ENCODE measurements around the gene SH2D3A.
"Not testable (repeated sequence)": the region's sequence is repeated elsewhere in the genome, so short reads cannot be mapped to it uniquely, and the experiment has no call there.

SH2D3A gene

DNA sequence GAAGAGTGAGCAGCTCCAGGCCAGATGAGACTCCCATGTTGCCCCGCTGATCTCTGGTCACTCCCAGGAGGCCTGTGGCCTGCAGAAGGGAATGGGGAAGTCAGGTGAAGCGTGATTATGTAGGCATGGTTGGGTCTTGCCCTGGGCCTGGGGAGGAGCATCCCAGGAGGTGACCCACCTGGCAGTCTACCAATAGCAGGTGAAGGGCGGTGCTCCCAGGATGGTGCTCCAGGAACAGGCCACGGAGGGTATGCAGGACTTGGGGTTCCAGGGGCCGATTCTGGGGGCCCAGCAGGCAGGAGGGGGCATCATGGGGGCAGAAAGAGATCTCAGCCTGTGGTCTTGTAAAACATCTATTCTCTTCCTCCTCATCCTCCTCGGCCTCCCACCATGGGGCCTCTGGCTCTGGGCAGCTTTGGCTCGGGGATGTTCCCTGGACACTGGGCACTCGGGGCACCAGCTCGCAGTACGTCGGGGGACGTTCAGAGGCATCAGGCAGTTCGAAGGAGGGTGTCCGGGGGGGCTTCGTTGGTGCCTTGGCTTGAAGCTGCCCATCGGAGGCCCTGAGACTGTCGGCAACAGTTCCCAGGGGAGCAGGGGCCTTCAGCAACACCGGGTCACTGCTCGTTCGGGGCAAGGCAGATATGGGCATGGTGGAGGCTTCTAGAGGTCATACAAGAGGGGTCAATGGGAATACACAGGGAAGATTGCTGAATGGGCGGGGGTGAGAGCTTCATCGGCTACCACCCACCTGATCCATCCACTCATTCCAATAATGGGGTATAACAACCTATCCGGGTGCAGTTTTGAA lies 12.4 kb downstream of the SH2D3A start:
- no peak for DNase-seq

DNA sequence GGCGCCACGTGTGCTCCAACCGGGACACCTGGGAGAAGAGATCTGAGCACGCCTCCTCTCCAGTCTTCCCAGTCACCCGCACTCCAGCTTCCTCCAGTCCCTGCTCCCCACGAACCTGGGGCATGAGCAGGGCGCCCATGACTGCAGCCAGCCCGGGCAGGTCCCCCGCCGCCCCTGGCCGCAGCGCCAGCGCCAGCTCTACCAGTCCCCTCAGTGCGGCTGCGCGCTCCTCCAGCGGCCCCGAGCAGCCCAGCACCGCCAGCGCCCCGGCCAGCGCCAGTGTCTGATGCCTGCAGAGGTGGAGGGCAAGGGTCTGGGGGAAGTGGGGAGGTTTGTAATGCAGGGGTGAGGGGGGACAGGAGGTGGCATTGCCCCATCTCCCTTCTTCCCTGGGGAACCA lies 13.1 kb downstream of the SH2D3A start:
- no peak for DNase-seq

DNA sequence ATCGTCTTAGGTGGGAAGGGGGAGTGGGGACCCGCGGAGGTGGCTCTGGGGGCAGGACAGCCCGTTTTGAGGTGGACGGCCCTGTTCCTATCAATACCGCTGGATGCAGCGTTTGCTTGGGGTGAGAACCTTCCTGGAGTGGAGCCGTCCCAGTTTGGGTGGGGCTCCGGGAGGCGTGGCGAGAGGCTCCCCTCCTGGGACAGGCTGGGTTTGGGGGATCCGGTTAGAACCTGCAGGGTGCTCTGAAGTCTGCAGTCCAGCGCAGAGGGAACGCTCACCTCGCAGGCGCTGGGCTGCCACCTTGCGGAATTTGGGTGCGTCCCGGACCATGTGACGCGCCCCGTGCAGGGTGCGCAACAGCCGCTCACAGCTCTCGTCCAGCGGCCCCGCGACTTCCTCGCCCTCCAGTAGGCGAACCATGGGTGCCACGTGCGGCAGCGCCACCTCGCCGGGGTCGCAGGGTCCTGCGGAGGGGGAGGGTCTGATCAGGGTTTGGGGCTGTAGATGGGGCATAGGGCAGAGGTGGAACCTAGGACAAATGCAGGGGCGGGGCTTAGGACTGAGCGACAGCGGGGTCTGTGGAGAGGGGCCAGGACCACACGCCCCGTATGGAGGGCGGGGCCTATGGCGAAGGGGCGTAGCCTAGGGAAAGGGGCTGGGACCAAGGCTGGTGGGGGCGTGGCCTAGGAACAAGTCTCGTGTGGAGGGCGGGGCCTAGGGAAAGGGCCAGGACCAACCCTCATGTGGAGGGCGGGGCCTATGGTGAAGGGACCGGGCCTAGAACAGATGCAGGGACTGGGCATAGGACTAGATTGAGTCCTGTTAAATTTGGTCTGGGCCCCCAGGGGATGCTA lies 13.8 kb downstream of the SH2D3A start:
- no peak for DNase-seq

DNA sequence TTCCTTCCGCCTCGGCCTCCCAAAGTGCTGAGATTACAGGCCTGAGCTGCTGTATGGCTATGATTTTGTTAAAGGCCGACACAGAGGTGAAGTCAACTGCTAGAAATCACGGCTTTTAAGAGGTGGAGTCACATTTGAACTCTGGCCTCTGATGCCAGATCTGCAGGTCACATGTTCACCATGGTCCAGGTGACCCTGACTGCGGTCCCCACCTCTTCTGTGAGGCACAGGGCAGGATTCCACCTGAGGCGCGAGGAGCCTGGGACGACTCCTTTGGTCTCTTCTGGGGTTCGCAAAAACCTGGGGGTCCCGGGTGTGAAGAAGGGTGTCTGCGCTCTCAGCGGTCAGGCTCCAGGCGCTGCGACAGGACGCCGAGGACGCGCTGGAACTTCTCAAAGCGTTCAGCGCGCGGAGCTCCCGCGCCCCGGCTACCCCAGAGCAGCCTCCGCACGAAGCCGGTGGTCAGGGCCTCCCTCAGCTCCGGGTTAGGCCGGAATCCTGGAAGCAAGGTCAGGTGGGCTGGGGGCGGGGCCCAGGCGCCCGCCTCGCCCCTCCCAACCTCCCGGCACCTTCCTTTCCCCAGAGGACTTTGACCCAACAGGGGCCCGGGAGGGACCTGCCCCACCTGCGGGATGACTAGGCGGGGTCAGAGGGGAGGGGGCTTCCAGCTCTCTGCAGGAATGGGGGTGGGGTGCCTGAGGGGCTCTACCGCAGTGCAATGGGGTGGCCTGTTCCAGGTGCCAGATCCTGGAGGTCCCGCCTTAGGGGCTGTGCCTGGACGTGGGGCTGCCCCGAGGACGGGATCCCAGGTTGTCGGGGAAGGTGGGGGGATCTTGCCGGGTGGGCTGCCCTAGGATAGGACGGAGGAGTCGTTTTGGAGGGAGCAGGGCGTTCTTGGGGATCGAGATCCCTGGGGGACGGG lies 14.7 kb downstream of the SH2D3A start:
- no peak for DNase-seq

DNA sequence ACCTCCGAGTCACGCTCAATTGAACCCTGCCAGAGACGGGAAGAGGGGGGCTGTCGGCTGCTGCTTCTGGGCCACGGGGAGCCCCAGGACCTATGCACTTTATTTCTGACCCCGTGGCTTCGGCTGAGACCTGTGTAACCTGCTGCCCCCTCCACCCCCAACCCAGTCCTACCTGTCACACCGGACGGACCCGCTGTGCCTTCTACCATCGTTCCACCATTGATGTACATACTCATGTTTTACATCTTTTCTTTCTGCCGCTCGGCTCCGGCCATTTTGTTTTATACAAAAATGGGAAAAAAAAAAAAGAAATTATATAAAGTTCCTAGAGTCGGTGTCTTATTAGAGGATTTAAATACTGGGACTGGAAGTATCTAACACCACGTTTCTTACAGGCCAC lies 16.0 kb downstream of the SH2D3A start:
- DNase-seq: no peak

DNA sequence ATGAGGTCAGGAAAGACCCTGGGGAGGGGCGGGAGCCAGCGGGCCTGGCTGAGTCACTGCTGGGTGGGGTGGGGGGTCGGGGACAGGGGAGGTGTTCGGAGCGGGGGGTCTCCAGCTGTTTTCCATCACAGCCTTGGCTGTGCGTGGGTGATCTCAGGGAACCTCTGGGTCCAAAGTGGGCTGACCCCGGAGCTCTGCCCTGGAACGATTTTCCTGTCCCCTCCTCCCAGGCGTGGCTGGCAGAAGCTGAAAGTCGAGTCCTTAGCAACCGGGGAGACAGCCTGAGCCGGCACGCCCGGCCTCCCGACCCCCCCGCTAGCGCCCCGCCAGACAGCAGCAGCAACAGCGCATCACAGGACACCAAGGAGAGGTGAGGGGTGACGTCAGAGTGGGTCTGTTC lies 17.2 kb downstream of the SH2D3A start:
- DNase-seq: no peak

DNA sequence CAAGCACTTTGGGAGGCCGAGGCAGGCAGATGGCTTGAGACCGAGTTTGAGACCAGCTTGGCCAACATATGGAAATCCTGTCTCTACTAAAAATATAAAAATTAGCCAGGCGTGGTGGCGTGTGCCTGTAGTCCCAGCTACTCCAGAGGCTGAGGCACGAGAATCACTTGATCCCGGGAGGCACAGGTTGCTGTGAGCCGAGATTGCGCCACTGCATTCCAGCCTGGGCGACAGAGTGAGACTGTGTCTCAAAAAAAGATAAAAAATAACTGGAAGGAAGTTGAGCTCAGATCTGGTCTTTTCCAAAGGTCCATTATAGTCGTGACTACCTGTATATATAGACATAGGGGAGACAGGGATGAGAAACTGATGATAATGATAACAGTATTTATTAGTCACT lies 18.7 kb downstream of the SH2D3A start:
- DNase-seq: not testable (repeated sequence)

DNA sequence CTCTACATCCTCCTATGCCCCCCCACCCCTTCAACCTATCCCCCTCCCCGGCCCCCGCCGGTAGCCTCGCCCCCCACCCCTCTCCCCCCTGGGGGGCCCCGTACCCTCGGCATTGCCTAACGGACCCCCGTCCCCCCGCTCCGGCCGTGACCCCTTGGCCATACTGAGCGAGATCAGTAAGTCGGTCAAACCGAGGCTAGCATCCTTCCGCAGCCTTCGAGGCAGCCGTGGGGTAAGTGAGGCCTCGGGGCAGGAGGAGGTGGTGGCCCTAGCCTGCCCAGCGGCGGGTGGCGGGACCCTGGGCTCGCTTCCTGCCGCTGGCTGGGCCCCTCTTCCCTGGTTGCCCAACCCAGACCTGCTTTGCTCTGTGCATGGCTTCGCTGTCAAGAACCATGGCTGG lies 21.3 kb downstream of the SH2D3A start:
- DNase-seq: no peak

DNA sequence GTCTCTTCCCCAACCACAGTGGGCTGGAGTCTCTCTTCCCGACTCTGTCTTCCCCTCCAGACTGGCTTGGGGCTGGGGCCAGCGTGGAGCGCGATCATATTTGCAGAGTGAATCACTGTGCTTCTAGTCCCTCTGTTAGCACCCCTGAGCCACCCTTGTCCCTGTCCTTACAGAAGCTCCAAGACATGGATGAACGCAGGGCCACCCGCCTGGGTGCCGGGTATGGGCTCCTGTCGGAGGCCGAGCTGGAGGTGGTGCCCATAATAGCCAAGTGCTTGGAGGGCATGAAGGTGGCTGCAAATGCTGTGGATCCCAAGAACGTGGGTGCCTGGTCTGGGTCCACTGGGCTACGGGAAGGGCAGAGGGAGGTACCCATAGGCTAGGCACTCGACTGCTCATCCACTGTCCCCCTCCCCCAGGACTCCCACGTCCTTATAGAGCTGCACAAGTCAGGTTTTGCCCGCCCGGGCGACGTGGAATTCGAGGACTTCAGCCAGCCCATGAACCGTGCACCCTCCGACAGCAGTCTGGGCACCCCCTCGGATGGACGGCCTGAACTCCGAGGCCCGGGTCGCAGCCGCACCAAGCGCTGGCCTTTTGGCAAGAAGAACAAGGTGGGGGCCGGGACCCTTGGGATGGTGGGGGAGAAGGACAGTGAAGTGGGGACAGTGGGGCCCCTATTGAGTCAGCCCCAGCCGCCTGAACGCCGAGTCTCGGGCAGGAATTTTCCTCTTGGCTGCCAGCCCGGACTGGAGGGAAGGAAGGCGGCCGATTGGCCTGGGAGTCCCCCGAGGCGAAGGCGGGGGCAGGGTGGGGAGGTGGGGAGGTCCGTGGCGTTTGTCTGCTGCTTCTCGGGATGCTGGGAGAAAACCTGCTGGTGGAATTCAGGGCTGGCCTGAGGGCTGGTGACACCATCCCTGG lies 22.6 kb downstream of the SH2D3A start:
- no peak for DNase-seq

DNA sequence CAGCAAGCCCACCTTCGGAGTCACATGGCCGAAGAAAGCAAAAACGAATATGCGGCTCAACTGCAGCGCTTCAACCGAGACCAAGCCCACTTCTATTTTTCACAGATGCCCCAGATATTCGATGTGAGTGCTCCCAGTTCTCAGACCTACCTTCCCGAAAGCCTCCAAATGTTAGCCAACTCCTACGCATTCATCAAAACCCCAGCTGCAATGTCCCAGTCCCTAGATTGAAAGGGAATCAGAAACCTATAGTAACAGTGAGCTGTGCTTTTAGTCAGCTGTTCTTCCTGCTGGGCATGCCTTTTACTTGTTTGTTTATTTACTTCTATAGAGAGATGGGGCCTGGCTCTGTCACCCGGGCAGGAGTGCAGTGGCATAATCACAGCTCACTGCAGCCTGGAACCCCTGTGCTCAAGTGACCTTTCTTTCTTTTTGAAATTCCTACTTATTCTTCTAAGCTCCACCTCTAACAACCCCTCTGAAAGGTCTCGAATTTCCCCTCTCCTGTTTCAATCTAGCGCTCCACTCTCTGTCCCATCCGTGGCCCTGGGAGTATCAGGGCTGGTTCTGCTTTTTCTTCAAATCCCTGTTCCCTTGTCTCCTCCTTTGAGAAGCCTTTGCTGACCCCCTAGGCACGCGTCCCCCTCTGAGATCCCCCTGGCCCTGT lies 23.4 kb downstream of the SH2D3A start:
- no peak for DNase-seq

DNA sequence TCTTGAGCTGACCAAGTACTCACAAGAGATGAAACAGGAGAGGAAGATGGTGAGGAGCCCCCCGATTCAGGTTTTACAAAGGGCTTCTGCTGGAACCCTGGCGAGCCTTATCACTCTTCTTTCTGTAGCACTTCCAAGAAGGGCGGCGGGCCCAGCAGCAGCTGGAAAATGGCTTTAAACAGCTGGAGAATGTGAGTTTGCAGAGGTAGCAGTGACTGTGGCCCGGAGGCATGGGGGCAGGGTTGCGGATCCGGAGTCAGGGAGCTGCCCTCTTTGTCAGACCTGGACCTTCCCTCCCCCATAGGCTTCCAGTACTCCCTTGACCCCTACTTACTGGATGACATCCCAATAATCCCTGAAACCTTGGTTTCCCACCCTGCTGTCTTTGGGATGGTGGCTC lies 24.2 kb downstream of the SH2D3A start:
- DNase-seq: no peak

DNA sequence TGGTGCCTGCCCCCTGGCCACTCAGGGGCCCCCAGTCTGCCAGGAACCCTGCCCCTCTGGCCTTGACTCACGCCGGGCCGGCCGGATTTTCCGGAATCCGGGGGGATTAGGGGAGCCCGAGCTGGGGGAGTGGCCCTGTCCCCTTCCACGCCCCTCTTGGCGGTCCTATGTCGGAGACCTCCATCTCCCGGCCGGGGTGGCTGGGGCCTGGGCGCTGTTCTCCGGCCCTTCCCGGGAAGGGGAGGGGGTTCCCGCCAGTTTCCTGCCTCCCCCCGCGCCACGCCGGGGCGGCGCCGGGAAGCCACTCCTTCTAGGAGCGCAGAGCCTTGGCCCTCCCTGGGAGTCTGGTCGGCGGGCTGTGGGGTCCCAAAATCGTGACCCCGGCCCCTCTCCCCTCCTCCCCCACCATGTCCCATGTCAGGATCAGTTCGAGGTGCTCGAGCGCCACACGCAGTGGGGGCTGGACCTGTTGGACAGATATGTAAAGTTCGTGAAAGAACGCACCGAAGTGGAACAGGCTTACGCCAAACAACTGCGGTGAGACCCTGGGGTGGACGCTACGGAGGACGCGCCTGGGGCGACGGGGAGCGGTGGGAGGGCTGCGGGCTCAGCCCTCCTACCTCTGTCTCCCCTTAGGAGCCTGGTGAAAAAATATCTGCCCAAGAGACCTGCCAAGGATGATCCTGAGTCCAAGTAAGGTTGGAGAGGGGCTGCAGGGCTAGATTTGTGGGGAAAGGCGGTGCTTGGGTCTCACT lies 26.5 kb downstream of the SH2D3A start:
- DNase-seq: no peak

DNA sequence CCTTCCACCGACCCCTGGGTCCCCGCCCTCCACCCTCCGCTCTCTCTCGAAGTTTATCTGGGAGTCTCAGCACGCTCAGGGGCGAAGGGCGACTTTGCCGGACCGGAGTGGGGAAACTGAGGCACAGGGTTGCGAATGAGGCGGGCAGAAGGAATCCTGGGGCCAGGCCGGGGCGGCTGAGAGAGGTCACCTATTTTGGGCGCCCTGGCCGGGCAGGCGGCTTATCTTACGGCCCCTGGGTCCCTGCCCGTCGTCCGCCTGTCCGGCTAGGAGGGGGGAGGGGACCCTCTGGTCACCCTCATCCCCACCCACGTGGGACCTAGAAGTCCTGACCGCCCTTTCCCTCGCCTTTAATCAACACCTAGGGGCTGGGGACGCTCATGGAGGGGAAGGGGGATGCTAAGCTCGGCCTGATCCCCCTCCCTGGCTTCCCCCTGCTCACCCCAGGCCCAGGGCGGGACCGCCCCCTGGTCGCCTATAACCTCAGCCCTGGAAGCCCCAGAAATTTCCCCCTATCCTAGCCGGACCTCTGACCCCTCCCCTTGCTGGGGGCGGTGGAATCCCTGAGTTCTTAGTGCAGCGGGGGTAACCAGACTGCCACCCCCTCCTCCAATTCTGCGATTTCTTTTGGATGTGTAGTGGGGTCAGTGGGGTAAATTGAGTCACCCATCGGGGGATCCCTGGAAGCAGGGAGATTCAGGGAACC lies 27.2 kb downstream of the SH2D3A start:
- DNase-seq: no peak

DNA sequence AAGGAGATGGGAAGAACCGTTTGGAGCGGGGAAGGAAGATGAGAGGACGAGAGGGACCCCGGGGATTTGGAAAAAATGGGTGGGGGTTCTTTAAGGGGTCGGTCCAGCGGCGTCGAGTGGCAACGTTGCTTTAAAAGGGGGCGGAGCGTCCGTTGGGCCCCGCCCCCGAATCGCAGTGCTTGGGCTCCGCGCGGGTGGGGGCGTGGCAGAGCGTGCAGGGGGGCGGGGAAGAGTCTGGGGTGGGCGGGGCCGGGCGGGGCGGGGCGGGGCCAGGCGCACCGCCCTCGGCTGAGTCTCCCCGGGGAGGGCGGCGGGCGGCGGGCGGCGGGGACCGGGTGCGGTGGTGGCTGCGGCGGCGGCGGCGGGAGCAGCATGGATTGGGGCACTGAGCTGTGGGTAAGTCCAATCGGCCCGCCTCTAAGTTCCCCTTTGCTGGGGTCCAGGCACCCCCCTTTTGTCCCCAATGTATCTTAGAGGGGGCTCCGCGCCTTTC lies 27.8 kb downstream of the SH2D3A start, which contains the start of gene TRIP10:
TRIP10 (plus strand) TSS at position 291 of the 493 bp plus-strand sequence; CDS start at position 373, 82 bp downstream.
- no peak for DNase-seq

DNA sequence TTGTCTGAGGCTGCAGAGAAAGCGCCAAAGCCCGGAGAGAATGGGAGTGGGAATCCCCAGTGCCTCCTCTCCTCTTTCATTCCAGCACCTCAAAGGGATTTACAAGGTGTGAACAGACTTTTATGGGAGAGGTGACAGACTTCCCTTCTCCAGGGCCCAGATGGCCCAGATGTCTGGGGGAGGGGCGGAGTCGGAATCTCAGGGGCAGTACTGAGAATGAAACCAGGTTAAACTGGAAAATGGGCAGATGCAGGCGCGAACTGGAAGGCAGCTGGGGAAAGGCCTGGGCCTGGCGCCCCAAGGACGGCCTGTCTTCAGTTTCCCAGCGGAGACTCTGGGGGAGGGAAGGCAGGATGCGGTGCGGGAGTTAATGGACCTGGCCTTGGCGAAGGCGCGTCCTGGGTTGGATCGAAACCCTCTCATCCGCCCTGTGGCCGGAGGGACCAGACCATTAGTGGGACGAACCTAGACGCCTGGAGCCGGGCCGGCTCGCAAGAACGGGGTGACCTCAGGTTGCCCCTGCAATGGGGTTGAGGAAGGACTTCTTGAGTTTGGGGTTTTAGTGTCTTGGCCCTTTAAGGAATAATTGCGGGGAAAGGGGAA lies 28.3 kb downstream of the SH2D3A start:
- no peak for DNase-seq

DNA sequence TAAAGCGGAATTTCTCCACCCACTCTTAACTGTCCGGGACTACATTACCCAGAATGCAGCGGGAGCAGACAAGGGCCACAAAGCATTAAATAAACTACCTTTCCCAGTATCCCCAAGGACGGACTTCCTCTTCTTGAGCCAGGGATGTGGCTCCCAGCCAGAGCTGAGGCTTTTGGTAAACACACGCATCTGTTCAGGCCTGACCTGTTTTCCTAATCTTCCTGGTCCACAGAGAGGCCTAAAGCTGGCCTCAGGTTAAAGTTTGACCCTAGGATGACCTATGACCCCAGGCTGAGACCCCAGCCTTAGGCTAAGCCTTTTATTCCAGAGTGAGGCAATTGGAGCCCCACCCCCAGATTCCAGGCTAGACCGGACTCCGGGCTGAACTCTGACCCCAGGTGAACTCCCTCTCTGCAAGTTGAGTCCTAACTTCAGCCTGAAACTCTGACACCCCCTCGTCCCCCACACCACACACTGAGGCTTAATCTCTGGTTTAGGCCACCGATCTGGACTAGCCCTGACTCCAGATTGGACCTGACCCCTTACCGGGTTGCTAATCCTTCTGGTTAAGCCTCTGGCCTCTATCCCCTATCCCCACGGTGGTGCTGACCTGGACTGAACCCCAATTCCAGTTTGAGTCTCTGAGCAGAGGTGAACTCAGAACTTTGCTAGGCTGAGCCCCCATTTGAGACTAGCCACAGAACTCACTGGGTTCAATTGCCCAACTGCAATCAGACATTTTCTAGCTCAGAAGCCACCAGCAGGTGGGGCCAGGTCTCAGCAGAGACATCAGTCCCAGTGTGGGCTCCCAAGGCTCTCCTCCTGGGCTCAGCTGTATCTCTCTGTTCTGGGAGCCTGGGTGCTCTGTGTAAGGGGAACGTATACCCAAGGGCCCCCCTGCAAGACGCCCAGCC lies 29.1 kb downstream of the SH2D3A start:
- no peak for DNase-seq

DNA sequence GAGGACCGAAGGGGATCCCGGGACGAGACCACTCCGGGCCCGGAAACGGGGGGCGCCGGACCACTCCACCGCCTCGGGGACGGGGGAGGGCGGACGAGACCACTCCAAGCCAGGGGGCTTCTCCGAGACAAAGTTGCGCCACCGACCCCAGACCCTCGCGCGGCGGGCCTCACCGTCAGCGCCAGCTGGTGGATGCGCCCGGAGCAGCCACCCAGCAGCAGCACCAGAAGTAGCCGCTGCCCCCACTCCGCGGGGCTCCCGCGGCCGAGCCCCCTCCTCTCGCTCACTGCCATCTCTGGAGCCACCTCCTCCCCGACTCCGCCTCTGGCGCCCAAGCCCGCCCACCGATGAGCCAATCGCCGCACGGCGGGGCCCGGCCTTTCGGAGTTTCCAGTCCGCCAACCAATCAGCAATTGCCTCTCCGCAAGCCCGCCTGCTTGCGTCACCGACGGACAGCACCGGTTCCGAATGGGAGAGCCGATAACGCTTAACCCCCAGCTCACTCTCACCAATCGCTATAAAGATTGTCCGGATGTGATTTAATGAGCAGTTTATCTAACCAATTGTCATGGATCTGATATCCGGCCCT lies 29.9 kb downstream of the SH2D3A start, which contains the start of gene GPR108:
GPR108 (minus strand) TSS at position 297 of the 589 bp plus-strand sequence; CDS start at position 293, 4 bp downstream.
- DNase-seq: peak; percentile 58

DNA sequence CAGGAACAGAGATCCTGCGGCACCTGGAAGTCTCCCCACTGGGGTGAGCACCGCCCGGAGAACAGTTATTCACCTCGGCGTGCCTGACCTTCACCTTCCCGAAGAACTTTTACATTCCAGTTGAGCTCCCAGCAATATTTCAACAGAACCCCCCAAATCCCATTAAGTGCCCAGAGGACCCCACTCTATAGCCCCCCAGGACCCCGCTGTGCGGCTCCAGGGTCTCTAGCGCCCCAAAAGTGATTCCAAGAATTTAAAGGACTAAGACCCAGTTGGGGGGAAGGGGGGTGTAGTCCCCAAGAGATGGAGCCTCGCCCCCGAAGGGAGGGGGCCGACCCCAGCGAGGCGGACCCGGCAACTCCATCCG lies 30.3 kb downstream of the SH2D3A start:
- no peak for DNase-seq

All from NCI-H1694 treated with DMSO at 0.1 percent for 48 hours (cell line).